HL-60 (cell line): ENCODE data around the gene ENOX1.

Source experiments
- DNase-seq, 2 experiments: peaks; one replicate each; pipeline ENCODE4 v3.0.0-alpha.2; 2010 to 2020; ENCODE audit warnings: low read depth in 1 of 2, low spot score in 1 of 2
- H3K27ac ChIP-seq: fragments of 250-450 bp; sonication (Bioruptor Pico); replicated peaks from 2 replicates; pipeline ENCODE4 v1.5.1; 2020; ENCODE audit warnings: mild to moderate bottlenecking, moderate library complexity
- H3K27me3 ChIP-seq: fragments of 250-450 bp; sonication (Bioruptor Pico); 2 replicates; pipeline ENCODE4 v1.5.1; 2021; ENCODE audit warnings: mild to moderate bottlenecking, moderate library complexity; ENCODE audit not compliant: insufficient read depth, poor library complexity, severe bottlenecking
- H3K4me3 ChIP-seq: replicated peaks from 2 replicates; pipeline ENCODE4 v1.5.1; 2011; ENCODE audit warnings: mild to moderate bottlenecking, control low read depth, low read length; ENCODE audit not compliant: insufficient read depth
- GABPA ChIP-seq: IDR thresholded peaks from 2 replicates; pipeline ENCODE4 v1.6.1; 2012; ENCODE audit warnings: low read depth
- POLR2AphosphoS5 ChIP-seq: IDR thresholded peaks from 2 replicates; pipeline ENCODE4 v1.6.1; 2012; ENCODE audit warnings: low read depth
- SPI1 ChIP-seq: IDR thresholded peaks from 2 replicates; pipeline ENCODE4 v1.6.1; 2012; ENCODE audit warnings: low read depth, mild to moderate bottlenecking, borderline replicate concordance
- TF ChIP-seq, protein P1 (sequence below): IDR thresholded peaks from 2 replicates; pipeline ENCODE4 v1.6.1; 2012; ENCODE audit warnings: low read depth; ENCODE audit not compliant: insufficient replicate concordance
- TF ChIP-seq, protein P2 (sequence below): IDR thresholded peaks from one replicate; pipeline ENCODE4 v1.5.1; 2011; ENCODE audit warnings: low read length, control low read depth, inconsistent platforms; ENCODE audit not compliant: insufficient read depth

Gene ENOX1

DNA sequence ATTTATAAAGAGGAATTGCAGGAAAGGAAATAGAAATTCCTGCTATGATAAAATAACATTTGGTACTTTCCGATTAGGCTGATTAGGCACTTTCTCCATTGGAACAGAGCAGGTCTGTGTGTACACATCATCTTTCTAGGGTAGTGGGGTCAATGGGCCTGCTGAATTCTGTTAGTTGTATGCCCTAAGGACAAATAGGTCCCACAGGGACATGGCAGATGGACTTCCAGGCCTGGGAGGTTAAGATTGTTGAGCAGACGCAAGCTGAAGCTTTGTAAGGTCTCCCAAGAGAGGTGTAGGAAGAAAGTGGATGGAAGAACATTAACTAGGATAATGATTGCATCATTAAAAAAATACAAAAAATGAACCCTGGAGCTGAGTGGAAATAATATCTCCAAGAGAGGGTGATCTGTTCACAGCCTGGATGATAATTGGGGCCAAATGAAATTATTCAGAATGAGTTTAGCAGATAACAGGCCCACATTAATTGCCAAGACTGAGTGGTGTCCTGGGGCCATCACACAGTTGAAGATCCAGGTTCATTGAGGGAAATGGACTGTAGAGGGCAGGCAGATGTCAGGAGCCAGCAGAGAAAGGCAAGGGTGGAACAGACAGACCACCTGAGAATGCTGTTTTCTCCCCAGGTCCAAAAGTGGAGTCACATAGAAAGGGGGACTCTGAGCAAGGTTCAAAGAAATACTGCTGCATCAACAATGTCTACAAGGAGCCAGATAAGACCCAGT, 548.3 kb downstream of the ENOX1 start:
- no peak for TF ChIP-seq GABPA
- TF ChIP-seq, protein P1, sequence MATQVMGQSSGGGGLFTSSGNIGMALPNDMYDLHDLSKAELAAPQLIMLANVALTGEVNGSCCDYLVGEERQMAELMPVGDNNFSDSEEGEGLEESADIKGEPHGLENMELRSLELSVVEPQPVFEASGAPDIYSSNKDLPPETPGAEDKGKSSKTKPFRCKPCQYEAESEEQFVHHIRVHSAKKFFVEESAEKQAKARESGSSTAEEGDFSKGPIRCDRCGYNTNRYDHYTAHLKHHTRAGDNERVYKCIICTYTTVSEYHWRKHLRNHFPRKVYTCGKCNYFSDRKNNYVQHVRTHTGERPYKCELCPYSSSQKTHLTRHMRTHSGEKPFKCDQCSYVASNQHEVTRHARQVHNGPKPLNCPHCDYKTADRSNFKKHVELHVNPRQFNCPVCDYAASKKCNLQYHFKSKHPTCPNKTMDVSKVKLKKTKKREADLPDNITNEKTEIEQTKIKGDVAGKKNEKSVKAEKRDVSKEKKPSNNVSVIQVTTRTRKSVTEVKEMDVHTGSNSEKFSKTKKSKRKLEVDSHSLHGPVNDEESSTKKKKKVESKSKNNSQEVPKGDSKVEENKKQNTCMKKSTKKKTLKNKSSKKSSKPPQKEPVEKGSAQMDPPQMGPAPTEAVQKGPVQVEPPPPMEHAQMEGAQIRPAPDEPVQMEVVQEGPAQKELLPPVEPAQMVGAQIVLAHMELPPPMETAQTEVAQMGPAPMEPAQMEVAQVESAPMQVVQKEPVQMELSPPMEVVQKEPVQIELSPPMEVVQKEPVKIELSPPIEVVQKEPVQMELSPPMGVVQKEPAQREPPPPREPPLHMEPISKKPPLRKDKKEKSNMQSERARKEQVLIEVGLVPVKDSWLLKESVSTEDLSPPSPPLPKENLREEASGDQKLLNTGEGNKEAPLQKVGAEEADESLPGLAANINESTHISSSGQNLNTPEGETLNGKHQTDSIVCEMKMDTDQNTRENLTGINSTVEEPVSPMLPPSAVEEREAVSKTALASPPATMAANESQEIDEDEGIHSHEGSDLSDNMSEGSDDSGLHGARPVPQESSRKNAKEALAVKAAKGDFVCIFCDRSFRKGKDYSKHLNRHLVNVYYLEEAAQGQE, result no peak
- TF ChIP-seq, protein P2, sequence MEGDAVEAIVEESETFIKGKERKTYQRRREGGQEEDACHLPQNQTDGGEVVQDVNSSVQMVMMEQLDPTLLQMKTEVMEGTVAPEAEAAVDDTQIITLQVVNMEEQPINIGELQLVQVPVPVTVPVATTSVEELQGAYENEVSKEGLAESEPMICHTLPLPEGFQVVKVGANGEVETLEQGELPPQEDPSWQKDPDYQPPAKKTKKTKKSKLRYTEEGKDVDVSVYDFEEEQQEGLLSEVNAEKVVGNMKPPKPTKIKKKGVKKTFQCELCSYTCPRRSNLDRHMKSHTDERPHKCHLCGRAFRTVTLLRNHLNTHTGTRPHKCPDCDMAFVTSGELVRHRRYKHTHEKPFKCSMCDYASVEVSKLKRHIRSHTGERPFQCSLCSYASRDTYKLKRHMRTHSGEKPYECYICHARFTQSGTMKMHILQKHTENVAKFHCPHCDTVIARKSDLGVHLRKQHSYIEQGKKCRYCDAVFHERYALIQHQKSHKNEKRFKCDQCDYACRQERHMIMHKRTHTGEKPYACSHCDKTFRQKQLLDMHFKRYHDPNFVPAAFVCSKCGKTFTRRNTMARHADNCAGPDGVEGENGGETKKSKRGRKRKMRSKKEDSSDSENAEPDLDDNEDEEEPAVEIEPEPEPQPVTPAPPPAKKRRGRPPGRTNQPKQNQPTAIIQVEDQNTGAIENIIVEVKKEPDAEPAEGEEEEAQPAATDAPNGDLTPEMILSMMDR, result no peak
- DNase-seq, result no peak
- no peak overlapping the region for H3K27ac ChIP-seq
- peaks cover 4% of the 10 kb centered on the region for H3K27me3 ChIP-seq
- H3K4me3 ChIP-seq, result no peak overlapping the region

DNA sequence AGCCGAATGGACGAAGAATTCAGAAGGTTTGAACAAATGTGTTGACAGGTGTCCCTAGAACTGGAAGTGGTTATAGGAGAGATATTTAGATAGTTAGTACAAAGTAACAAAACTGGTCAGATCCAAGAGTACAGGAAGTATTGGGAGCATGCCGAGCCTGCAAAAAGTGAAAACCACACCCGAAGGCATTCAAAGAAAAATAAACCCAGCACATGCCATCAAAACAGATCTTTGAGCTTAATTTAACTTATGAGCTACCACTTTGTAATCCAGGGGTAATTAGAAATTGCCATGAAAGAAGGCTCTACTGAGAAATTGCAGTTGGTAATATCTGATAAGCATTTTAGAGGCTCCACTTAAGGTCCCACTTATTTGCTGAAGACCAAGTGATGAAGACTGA, 549.2 kb downstream of the ENOX1 start:
- DNase-seq, result no peak
- no peak for TF ChIP-seq POLR2AphosphoS5
- TF ChIP-seq, protein P1, result no peak
- TF ChIP-seq, protein P2, result no peak
- Histone ChIP-seq H3K4me3 (no peak overlapping the region), H3K27ac (no peak overlapping the region), H3K27me3 (peaks cover 4% of the 10 kb centered on the region)

DNA sequence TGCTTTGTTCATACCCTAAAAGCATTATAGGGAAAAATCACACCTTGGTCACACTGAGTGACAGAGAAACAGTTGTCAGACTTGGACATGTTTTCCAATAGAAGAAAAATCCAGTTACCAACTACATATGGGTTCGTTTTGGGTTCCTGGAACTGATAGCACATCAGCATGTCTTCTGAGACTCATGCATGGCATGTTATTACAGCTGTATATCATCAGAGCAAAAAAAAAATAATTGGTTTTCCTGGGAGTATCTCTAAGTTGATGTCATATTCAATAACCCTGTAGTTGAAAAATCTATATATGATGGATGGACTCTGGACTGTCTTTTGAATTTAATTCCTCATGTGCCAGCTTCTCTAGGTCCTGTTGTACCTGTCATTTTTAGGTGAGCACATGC, 551.7 kb downstream of the ENOX1 start:
- Histone ChIP-seq H3K4me3 (no peak overlapping the region), H3K27me3 (peaks cover 4% of the 10 kb centered on the region), H3K27ac (no peak overlapping the region)
- TF ChIP-seq SPI1, result no peak
- DNase-seq, result no peak

DNA sequence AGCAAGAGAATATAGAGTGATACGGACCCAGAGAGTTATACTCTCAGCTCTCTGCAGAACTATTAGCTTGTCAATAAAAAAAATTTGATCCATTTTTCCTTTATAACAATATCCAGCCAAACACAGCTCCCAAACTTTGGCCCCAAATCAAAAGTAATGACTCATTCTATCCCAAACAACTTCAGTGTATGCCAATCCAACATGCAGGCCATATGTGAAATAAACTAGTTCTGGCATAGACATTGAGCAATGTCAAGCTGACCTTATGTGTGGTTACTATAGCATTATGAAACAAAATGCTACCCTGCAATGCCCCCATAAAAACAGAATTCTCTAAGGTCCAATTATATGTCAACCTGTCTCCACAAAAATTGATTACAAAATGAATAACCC, 553.9 kb downstream of the ENOX1 start:
- TF ChIP-seq, protein P1, result no peak
- no peak for TF ChIP-seq GABPA
- TF ChIP-seq, protein P2, result no peak
- TF ChIP-seq SPI1, result no peak
- no peak for TF ChIP-seq POLR2AphosphoS5

More for the DNA sequence above, 553.9 kb downstream of the ENOX1 start:
- Histone ChIP-seq H3K4me3 (no peak overlapping the region), H3K27ac (no peak overlapping the region), H3K27me3 (peaks cover 4% of the 10 kb centered on the region)
- no peak for DNase-seq
